ENCODE results near the gene WDR48.
"Not testable (repeated sequence)": the region's sequence is repeated elsewhere in the genome, so short reads cannot be mapped to it uniquely, and the experiment has no call there.

Gene WDR48

DNA sequence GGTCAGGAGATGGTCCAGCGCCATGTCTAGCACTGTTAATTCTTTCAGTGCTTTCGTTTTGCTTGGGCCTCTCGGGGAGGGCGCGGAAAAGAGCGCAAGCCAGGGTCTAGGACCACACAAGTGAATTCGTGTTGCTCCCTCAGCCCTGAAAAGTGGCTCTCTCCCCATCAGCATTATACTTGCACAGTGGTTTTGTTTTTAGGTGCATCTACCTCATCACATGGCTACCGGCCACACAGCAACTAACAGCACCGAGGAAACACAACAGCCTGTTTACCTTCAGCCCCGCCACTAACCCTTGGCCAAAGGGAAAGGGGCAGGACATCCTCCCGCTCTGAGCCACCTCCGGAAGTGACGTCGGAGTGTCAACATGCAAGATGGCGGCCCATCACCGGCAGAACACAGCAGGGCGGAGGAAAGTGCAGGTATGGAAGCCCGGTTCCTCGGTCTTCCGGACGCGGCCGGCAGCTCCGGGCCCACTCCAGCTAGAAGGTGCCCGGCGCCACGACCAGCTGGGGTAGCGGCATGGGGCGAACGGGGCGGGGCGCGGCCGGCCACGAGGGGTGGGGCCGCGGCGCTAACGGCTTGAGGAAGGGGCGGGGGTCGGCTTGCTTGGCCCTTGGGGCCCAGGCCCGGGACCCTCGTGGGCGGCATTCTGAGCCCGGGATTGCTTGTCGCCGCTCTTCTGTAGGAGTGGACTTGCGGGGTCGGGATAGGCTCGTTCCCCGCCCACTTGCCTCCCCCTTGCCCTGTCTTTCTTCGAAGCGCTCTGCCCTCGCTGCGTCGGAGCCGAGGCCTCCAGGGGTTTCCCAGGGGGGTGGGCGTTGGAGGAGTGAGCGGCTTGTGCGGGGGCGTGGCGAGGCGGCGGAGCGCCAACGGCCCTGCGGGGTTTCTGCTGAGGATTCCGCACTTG lies at the start of gene WDR48, which contains the start of gene SCN11A:
Gene WDR48 (plus strand): TSS at position 368 of the 913 bp plus-strand sequence. CDS start 10 bp downstream, at position 378.
Gene SCN11A (minus strand): TSS at position 296 of the 913 bp plus-strand sequence. CDS start 101,582 bp downstream, outside the sequence.
- peak; percentile 91 for DNase-seq (ENCODE audit: low read depth)

DNA sequence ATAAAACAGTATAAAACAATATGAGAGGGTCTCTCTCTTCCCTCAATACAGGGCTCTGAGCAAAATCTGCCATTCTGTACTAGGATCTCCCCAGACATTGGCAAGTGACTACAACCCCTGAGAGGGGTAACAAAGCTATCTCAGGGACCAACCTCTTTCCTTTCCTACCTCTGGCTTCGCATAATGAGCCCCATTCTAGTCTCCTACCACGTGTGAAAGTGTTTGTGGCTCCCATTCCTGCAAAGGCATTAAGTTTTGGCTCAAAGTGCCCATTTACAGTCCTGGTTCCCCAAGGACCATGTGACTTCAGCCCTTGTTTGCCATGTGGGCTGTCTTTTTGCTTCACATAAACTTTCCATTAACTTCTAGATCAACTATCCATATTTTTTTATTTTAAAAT lies 46.5 kb upstream of the WDR48 start:
- no peak for DNase-seq (ENCODE audit: low read depth)

DNA sequence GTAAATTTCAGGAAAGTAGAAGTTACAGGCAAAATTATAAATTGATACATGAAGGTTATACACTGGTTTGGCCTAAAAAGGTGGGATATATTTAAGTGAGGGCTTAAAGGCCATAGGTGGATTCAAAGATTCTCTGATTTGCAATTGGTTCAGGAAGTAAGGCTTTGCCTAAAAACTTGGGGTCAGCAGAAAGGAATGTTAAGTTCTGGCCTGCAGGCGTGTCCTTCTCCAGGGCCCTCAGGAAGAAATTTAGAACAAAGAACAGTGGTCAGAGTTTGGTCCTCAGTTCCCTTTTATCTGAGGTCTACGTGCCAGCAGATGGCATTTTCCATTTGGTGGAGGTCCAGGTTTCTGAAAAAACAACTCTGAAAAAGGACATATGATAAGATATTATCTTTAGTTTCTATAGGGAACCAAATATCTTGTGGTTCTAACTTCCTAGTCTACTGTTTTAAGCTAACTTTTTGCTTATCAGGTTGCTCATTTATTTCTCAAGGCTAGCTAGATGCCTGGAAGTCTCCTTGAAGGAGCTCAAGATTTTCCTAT lies 40.6 kb upstream of the WDR48 start:
- DNase-seq (ENCODE audit: low read depth): no peak

DNA sequence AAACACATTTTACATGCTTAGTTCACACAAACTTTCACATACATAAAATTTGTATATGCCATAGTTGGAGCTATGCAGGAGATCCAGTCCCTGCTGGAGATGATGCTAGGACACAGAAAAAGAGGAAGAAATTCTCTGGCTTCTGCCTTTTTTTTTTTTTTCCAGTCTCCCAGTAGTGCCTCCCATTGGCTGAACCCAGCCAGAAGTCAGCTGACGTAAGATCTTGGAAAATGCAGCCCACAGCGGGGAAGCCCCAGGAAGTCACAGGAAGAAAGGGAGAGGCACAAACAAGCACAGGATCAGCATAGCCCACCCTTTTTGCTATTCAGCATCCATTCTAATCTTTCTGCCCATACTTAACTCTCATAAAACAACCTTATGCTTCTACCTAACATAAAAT lies 38.5 kb upstream of the WDR48 start:
- no peak for DNase-seq (ENCODE audit: low read depth)

DNA sequence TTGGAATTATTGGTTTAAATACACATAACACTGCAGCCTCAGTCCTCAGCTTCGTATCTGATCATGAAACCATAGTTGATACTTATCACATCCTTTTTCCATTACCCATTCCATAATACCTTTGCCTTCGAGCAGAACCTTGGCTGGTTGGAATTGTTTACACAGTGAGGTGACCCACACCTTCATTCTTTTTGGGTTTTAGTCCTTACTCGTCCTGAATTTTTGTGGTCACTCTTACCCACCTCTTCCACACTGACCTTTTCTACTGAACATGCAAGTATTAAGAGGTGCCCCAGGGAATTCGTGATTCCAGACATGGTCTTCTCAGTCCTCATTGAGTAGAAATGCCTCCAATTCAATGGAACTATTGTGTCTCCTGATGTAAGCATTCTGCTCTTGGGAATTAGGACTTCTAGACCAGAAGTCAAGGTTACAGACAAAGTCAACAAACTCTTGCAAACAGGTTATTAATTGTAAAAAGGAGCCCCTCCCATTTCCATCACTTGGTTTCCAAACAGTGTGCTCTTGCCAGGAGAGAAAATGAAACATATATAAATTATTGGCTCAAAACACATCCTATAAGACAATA lies 37.8 kb upstream of the WDR48 start:
- no peak for DNase-seq (ENCODE audit: low read depth)

DNA sequence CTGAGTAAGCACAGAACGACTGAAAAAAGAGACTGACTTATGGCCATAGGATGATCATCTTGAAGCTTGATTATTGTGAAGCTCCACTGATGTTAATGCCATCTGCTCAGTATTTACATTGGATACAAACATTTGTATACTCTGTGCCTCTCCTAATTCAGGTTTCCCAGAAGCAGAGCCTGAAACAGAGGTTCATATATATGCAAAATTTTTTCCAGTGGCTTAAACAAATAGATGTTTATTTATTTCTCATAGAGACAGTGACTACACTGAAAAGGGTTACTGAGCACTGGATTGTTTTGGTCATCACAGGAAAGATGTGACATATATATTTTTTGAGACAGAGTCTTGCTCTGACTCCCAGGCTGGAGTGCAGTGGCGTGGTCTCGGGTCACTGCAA lies 36.4 kb upstream of the WDR48 start:
- DNase-seq (ENCODE audit: low read depth): no peak

DNA sequence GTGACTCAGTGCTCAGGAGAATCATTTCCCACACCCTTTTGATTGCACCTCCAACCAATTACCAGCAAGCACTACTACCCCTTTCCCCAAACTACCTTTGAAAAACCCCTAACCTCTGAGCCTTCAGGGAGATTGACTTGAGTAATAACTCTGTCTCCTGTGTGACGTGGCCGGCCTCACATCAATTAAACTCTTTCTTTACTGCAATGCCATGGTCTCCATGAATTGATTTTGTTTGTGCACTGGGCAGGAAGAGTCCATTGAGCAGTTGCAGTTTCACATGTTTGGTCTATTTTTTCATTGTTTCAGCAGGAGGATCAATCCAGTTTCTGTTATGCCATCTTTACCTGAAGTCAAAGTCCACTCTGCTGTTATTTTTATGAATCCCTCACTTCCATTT lies 32.5 kb upstream of the WDR48 start:
- DNase-seq (ENCODE audit: low read depth): no peak

DNA sequence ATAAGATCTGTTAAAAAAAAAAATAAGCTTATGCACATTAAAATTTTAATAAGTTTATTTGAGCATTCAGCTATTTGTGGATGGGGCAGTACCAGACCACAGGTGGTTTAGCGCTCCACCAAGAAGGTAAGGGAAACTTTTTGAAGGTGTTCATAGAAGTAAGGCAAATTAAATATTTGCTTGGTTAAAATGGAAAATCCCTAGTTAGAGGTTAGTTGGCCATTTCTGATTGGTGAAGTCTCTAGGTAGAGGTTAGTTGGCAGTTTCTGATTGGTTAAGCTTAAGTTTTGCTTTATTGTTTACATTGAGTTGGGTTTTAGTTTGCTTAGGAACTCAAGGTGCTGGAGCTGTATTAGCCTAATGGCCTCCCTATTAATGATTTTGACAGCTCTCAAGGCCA lies 30.8 kb upstream of the WDR48 start:
- DNase-seq (ENCODE audit: low read depth): no peak

DNA sequence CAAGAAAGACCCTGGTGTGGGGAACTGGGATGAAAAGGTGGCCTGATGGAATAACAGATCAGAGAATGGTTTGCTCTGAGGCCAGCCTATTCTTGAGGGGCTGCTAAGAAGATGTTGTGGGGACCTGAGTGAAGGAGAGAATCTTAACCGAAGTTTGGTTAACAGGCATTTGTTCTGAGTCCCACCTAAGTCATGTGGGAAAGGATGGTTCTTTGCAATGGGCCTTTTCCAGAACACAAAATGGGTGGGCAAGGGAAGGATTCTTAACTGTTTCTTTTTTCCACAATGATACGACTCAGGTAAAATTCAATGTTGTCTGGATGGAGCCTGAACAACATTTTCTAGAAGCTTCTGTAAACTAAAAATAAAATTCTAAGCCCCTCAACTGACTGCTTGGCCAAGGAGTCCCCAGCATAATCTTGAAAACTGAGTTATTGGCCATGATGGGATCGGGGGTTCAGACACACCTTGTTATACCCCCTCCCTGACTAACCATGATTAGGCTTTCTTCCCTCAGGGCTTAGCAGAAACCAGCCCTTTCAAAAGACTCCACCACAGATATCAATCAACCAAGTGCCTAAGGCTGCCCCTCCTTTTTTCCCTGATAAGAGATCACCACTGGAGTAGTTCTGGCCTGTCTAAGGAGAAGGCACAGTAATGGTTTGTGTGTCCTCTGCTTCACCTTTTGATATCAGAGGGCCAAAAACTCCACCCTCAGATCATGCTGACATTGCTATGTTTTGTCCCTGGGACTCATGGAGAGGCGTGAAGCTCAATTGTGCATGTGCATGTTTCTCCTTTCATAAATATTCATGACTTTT lies 30.1 kb upstream of the WDR48 start:
- DNase-seq (ENCODE audit: low read depth): no peak

DNA sequence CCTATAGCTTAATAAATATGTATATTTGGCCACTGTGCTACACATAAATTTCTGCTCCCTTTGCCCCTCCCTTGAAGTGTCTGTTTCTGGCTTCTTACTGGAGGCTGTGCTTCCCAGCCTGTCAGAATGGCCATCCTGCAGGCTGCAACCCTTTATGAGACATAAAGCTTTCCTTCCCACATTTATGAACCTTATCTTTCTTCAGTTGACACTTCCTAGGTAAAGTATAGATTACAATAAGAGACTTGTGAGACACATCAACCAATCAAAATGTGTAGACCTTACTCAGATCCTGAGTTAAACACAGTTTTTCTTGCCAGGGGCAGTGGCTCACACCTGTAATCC lies 29.6 kb upstream of the WDR48 start:
- no peak for DNase-seq (ENCODE audit: low read depth)

DNA sequence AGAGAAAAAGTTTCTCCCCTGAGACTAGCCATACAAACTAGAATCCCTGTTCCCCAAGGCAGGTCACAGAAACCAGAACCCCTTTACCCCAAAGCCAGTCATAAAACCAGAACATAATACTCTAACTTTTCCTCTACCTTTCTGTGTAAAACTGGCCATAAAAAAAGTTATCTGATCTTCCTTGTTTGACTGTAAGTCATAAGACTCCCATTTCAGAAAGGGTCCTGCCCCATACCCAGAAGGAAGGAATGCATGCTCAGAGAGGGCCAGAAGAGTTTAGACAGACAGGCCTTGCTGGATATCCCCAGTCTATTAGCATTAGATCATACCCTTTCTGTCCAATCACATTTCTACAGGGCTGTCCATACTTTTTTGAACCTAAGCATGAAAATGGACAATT lies 27.3 kb upstream of the WDR48 start:
- DNase-seq (ENCODE audit: low read depth): no peak

DNA sequence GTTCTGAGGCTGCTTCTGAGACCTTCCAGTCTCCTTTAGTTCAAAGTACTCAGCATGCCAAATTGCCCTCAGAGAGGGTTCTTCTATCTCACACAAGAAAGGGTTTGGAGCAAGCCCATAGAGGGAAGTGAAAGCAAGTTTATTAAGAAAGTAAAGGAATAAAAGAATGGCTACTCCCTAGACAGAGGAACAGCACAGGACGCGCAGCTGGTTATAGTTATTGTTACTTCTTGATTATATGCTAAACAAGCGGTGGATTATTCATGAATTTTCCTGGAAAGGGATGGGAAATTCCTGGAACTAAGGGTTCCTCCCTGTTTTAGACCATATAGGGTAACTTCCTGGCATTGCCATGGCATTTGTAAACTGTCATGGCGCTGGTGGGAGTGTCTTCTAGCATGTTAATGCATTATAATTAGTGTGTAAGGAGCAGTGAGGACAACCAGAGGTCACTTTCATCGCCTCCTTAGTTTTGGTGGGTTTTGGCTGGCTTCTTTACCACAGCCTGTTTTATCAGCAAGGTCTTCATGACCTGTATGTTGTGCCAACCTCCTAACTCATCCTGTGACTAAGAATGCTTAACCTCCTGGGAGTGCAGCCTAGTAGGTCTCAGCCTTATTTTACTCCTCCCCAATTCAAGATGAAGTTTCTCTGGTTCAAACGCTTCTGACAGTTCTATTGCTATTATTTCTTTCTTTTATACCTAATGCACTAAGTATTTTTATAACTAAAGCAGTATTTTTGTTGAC lies 26.4 kb upstream of the WDR48 start:
- DNase-seq (ENCODE audit: low read depth): no peak

DNA sequence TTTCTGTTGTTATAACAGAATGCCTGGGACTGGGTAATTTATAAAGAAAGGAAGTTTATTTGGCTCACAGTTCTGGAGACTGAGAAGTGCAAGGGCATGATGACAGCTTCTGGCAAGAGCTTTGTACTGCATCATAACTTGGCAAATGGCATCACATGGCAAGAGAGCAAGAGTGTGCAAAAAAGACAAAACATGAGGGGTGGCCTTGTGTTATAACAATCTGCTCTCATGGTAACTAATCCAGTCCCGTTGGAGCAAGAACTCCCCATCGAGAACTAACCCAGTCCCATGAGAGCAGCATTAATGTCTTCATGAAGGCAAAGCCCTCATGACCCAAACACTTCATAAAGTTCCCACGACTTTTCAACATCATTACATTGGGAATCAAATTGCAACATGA lies 23.3 kb upstream of the WDR48 start:
- no peak for DNase-seq (ENCODE audit: low read depth)

DNA sequence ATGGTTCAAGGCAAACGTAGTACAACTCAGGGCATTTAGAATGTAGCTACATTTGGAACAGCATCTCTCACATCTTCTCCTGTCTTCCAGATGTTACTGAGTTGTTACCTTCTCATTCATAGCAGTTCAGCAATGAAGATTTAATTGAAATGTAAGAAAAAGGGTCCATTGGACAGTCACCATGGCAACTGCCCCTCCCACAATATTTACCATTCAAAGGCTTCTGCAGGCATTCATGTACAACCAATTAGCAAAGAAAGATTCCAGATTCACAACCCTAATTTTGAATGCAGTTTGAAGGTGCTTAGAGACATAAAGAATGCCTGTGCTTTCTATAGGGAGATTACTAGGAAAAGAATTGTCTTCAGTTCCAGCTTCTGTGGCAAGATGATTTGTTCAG lies 22.3 kb upstream of the WDR48 start:
- no peak for DNase-seq (ENCODE audit: low read depth)

DNA sequence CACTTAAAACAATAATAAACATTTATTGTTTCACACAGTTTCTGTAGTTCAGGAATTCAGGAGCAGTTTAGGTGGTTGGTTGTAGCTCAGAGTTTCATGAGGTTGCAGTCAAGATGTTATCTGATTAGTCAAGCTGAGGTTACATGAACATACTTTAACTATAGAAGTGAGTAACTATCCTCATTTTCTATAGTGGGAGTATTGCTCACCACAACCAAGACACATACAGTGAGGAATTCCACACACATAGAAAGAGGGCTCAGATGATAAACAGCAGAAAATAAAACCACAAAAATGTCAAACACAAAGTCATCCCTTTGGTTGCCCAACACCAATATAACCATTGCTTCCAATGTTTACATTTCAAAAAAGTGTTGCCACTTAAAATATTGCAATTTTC lies 13.7 kb upstream of the WDR48 start:
- no peak for DNase-seq (ENCODE audit: low read depth)

DNA sequence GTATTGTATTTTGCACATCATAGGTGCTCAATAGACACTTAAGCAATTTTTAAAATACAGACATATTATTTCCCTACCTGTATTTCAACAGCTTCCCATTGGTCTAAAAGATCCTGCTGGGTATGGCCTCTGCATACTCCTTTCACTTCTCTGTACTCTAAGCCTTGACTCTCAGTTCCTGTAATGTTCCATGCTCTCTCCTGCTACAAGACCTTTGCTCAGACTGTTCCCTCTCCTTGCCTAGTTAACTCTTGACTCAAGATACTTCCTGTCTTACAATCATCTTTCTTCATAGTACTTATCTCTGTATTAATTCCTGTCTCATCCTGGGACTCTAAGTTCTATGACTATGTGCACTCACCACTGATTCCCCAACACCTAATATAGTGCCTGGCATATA lies 1.8 kb upstream of the WDR48 start:
- no peak for DNase-seq (ENCODE audit: low read depth)

DNA sequence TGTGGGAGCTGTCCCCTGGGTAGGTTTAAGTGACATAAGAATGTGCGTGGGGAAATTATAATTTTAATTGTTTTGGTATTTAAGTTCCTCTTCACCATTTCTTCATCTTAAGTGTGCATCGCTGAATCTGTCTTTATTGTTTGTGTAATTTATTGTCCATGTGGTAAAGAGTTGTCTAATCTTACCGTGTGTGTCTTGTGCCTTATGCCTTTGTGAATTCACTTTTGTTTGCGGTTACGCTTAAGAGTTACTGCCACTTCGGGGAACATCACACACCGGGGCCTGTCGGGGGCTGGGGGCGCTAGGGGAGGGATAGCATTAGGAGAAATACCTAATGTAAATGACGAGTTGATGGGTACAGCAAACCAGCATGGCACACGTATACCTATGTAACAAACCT lies 767 bp downstream of the WDR48 start:
- no peak for DNase-seq (ENCODE audit: low read depth)

DNA sequence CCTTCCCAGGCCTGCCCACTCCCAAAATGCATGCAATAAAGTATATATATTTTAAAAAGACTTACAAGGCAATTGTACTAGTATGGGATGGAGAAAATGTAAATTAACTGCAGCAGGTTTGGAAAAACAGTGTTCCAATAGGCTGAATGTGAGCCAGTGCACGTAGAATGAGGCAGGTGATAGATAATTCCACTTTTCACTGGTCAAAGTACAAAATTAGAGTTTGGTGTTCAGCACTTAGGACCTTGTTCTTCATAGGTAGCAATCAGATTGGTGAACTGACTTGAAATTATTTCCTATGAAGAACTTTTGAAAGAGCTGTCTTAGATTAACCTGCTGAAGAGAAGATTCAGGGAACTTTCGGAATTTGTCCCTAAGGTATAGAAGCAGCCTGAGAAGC lies 1.9 kb downstream of the WDR48 start:
- DNase-seq (ENCODE audit: low read depth): no peak

DNA sequence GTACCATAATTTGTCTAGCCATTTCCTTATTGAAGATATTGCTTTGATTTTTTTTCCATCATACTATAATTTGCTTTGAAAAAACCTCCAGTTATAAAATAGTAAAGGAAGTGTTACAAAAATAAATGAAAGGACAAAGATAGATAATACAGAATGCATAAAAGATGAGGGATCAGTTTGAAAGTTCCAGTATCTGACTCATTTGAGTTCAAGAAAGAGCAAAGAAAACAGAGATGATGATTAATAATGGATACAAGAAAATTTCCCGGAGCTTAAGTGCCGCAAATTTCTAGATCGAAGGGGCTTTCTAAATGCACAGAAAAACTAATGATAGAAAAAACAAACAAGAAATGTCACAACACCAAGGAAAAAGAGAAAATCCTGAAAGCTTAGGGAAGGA lies 4.3 kb downstream of the WDR48 start:
- no peak for DNase-seq (ENCODE audit: low read depth)

DNA sequence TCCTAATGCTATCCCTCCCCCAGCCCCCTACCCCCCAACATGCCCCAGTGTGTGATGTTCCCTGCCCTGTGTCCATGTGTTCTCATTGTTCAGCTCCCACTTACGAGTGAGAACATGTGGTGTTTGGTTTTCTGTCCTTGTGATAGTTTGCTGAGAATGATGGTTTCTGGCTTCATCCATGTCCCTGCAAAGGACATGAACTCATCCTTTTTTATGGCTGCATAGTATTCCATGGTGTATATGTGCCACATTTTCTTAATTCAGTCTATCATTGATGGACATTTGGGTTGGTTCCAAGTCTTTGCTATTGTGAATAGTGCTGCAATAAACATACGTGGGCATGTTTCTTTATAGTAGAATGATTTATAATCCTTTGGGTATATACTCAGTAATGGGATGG lies 9.4 kb downstream of the WDR48 start:
- not testable (repeated sequence) for DNase-seq (ENCODE audit: low read depth)

DNA sequence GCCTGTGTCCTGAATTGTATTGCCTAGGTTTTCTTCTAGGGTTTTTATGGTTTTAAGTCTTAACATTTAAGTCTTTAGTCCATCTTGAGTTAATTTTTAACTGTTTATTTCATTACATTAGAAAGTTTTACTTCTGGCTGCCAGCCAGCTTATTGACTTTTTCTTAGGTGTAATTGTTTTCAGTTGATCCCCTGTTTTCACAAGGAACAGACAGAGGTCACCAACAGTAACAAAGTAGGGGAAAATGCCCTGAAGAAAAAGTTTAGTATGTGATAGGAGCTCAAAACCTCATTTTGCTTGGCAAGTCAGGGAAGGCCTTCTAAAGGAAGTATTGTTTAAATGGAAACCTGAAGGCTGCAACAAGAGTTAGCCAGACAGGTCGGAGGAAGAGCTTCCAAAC lies 10.4 kb downstream of the WDR48 start:
- no peak for DNase-seq (ENCODE audit: low read depth)

DNA sequence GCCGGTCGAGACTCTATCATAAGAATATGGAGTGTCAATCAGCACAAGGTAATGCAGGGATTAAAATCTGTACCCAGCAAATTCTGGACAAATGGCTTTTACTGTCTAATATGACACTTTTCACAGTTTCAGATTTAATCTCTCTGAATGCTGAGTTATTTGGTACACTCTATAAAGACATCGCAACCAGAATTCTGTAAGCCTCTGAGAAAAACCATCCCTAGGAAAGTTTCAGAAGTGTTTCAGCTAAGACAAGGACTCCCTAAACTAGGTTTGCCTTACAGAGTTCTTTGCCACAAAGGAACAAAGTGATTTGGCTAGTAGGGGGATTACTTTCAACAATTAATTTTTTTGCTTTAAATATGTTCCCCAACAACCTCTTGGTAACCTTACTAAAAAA lies 11.3 kb downstream of the WDR48 start:
- DNase-seq (ENCODE audit: low read depth): no peak
